T-helper 2 cell treated with Interferon-gamma antibody and Interleukin-4, amounts not matched to agents 100 ng/mL and 5 ng/mL, for 36 hours (primary cell): ENCODE results near the gene JPH4. TPM values are rescaled to one million over a fixed set of nuclear protein-coding genes. Genes with fewer than 3 reads are reported as not detected.

Source experiments
- intact Hi-C: fragments of 100-400 bp; cut with micrococcal nuclease; formaldehyde crosslinking; loops from one replicate; pipeline ENCODE4 v1.15.1; 2023
- total RNA-seq: library from RNA; stranded (reverse); gene quantifications from 2 replicates; pipeline ENCODE4 v1.2.3, GENCODE V29; 2022

JPH4 gene
- total RNA-seq, 1 donor from 2014 or later, result not detected

DNA sequence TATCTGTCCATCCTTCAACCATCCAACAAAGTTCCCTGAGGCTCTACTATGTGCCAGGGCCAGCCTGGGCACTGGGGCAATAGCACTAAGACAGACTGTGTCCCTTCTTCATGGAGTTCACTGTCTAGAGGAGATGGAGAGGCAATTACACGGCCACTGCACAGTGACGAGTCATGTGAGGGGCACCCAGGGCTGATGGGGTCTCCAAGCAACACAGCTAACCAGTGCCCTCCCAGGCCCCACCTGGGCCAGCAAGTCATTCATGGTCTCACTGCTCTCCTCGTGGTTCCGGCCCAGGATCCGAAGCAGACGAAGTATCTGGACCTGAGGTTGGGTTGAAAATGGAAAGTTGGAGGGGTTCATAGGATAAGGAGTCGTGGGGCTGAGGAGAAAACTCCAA lies 13.7 kb downstream of the JPH4 start:
- intact Hi-C loops, result loop anchor here (5.0 kb wide), 1 partner anchor 243 kb away; the partner anchor contains the start of gene PABPN1

DNA sequence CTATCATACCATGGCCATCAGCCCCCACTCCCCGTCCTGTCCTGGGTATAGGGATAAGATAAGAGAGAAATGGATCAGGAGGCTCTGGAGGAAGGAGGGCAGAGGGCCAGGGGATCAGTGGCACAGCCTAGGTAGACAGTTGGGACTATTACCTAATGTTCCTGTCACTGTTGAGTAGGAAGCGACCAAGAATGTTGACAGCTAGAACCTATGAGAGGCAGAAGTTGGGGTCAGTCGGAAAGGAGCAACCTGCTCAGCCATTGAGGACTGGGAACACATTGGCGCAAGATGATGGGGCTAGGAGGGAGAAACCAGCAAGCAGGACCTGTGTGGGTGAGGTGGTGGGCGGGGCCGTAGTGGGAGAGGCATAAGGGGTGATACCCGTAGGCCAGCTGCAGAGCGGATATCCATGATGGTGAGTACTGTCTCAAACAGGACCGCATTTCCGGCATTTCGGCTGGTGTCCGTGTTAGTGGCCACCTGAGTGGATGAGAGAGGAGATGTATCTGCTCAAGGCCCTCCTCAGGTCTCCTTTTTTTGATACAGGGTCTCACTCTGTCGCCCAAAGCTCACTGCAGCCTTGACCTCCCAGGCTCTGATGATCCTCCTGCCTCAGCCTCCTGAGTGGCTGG lies 14.3 kb downstream of the JPH4 start:
- intact Hi-C loops, result no loop called here

DNA sequence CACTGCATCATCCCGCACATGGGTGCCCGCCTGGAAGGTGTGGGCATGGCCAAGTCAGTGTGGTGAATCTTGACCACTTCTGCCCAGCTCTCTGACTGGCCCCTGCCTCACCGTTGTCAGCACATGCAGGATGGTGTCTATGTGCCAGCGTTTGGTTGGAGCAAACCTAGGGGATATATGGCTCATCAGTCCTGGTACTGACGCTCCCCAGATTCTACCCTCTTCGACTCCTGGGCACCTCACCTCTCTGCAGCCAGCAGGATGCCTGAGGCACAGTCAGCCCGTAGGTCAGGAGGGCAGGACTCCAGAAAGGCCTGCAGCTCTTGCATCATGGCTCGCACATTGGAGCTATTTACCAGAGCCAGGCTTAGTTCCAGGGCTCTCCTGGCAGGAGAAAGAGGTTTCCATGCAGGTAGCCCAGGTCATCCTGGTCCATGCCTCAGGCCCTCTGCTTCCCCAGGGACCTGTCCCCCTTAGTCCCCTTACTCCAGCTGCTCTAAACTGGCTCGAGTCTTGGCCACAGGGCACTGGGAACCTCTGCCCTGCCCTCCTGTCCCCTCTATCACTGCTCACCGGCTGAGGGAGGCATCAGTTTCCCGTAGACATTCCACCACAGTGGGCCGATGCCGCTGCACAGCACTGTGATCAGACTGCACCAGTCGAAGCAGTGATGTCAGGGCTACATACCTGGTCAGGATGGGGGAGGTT lies 15.0 kb downstream of the JPH4 start:
- intact Hi-C loops, result no loop called here

GRCh38 chr14:23562822-23563472 lies 15.6 kb downstream of the JPH4 start:
- intact Hi-C loops, result loop anchor here (1.0 kb wide), 1 partner anchor 85 kb away; no protein-coding TSS in a partner anchor

DNA sequence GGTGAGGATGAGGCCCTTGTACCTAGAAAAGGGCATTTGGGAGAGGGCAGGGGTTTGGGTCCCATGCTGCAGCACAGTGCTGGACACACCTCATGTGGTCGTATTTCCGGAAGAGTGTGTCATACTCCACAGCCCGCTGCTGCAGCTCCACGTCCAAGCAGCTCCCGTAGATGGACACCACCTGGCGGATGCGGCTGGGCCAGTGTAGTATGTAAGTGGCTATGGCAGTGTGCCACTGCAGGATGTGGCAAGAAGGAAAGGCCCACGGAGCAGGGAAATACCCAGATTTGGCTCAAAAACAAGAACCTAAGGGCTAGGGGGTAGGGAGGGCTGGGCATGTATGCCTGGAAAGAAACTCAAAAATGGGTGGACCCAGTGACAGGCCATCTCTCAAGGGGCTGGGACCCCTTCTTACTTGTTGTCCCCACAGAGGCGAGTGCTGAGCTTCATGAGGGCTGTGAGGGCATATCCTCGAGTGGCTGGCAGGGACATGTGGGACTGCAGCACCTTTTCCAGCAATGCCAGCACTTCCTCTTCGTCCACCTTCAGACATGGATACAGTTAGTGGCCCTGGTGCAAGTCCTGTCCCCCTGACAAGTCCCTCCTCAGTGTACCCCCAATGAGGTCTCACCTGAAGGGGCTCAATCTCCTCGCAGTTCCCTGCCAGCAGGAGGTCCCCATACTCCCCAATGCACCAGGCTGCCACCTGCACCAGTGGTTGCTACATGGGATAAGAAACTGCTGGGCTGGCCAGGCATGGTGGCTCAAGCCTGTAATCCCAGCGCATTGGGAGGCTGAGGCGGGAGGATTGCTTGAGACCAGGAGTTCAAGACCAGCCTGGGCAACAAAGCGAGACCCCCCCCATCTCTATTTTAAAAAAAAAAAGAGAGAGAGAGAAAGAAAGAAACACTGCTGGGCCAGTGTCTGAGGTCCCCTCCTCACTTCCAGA lies 16.4 kb downstream of the JPH4 start:
- intact Hi-C loops, result loop anchor here (1.0 kb wide), 1 partner anchor 84 kb away; no protein-coding TSS in a partner anchor

GRCh38 chr14:23561259-23561658 lies 17.3 kb downstream of the JPH4 start:
- intact Hi-C loops, result no loop called here

DNA sequence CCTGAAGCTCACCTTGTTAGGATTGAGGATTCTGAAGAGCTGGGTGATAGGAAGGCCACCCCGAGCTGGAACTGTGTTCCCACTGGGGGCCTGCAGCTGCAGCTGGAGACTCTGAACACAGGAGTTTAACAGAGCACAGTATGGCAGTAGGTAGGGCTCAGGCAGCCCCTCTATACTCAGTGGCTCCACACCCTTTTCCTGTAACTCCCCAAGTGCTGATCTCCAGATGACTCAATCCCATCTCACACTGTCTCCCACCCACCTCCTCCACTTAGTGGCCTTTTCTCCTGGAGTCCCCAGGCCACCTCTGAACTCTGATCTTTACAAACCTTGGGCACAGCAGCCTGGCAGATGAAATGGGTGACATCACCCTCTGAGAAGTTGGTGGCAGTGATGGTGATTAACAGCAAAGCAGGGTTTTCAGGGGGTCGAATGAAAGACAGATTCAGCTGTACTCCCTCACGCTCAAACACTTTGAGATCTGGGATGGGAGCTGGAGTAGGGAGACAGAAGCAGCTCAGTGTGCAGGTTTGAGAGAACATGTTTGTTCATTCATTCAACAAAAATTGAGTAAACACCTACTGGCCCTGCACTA lies 18.6 kb downstream of the JPH4 start:
- intact Hi-C loops, result loop anchor here (10.0 kb wide), 2 partner anchors 465 to 535 kb away; partner anchors contain the start of genes ACIN1, C14orf119 and PCK2

DNA sequence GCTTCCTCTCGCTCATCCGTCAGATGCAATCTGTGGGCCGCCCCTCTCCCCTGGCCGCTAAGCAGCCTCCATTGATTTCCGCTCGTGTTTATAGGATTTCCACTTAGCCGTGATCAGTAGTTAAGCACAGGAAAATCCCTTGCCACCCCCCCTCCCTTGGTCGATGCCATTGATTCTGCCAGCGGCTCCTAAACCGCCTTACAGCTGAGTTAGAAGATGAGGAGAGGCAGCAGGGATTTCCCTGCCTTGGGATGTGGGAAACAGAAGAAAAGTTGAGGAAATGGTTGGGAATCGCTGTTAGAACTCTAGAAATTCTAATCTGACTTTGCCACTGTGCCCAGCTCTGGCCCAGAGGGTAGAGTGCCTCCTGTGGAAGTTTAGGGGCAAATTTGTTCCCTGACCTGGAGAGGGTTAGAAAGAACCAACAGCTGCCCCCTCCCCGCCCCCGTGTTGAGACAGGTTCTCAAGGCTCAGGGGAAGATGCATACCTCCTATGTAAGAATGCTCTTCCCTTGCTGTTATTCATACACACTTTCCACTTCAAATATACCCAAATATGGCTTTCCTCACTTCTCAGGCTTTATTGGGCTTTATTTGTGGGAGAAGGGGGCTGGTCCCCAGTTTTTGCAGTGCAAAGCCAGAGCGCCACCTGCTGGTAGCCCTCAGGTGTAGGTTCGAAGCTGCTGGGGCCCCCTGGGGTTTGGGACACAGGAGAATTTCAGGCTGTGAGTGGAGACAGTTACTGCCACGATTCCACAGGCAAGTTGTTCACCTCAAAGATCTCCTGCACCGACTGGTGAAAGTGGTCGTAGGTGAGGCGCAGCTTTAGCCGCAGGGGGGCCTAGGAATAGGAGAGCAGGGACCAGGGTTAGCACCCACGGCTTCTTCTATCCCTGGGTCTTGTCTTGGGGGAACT lies 19.3 kb downstream of the JPH4 start:
- intact Hi-C loops, result loop anchor here (10.0 kb wide), 2 partner anchors 464 to 536 kb away; partner anchors contain the start of genes ACIN1, C14orf119 and PCK2

- intact Hi-C loops, result loop anchor here (10.0 kb wide), 2 partner anchors 464 to 536 kb away; partner anchors contain the start of genes ACIN1, C14orf119 and PCK2
These were observed 20.1 kb downstream of the JPH4 start for GRCh38 chr14:23558346-23559009.

GRCh38 chr14:23557946-23558345 lies 20.6 kb downstream of the JPH4 start:
- intact Hi-C loops, result loop anchor here (10.0 kb wide), 2 partner anchors 463 to 537 kb away; partner anchors contain the start of genes ACIN1, C14orf119 and PCK2

- intact Hi-C loops, result loop anchor here (10.0 kb wide), 2 partner anchors 463 to 537 kb away; partner anchors contain the start of genes ACIN1, C14orf119 and PCK2
These were observed 21.1 kb downstream of the JPH4 start for GRCh38 chr14:23557521-23557920.

- intact Hi-C loops, result loop anchor here (1.0 to 10.0 kb wide), 3 partner anchors 88 to 538 kb away; partner anchors contain the start of genes ACIN1, C14orf119, NGDN and PCK2
These were observed 21.7 kb downstream of the JPH4 start for GRCh38 chr14:23556700-23557440.

GRCh38 chr14:23555882-23556699 lies 22.5 kb downstream of the JPH4 start, which contains the start of gene THTPA:
TSS of gene THTPA (plus strand) at chr14:23556271. CDS start at chr14:23556758, 487 bp downstream.
- intact Hi-C loops, result loop anchor here (1.0 to 10.0 kb wide), 4 partner anchors 11 to 539 kb away; partner anchors contain the start of genes ACIN1, AP1G2, C14orf119 and NGDN

DNA sequence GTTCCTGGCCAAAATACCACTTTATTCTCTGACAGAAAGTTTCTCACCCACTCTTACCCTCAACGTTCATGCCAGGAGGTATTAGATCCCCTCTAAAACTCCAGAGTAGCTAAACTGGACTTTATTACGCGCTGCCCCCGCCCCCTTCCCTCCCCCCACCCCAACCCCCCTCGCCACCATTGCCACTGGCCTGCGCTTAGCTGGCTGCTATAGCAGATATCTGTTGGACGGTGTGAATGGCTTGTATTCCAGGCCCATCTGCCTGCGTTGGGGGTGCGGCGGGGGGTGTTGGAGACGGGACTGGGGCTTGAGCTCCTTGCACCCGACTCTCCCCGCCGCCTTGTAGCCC lies 23.1 kb downstream of the JPH4 start:
- intact Hi-C loops, result loop anchor here (1.0 to 10.0 kb wide), 3 partner anchors 12 to 539 kb away; partner anchors contain the start of genes ACIN1, AP1G2, C14orf119 and PCK2

DNA sequence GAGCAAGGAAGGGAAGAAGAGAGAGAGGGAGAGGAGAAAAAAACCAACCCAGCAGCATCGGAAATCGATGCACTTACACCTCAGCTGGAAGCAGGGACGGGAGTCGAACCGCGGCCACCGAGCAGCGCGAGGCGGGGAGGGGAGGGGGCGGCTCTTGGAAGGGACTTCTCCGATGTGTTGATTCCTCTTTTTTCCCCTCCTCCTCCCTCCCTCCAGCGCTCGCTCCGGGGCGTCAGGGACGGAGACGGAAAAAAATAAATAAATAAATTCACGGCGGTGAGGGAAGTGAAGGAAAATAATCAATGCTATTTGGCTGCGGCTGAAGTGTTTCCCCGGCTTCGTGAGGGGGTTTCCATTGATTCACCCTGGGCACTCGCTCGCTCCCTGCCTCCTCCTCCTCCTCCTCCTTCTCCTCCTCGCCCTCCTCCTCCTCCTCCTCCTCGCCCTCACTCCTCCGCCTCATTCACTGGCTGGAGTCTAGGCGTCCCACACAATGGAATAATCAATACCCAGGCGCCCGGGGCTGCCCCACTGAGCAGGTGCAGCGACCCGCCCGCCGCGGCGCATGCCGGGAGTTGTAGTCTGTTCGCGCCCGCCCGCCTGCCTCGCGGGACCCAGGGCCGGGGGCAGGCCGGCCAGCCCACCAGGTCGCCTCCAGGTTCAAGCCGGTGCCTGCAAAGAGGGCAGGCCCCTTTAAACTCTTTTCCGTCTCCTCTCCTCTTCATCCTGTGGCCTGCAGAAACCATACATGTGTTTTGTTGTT lies 27.1 kb downstream of the JPH4 start, which contains the start of gene ZFHX2:
Gene ZFHX2 (minus strand): TSS at position 500 of the 763 bp plus-strand sequence. CDS start 16,440 bp downstream, outside the sequence.
- intact Hi-C loops, result loop anchor here (1.0 to 10.0 kb wide), 4 partner anchors 15 to 543 kb away; partner anchors contain the start of genes ACIN1, AP1G2, C14orf119 and NGDN
